H1 (cell line): ENCODE data around the gene MAPK8. TPM values are rescaled to one million over a fixed set of nuclear protein-coding genes. Genes with fewer than 3 reads are reported as not detected.

Experiments used
- KDM4A ChIP-seq: IDR thresholded peaks from one replicate; pipeline ENCODE4 v1.7.1; 2012; ENCODE audit warnings: low read depth, mild to moderate bottlenecking, moderate library complexity, low read length, inconsistent platforms; ENCODE audit not compliant: severe bottlenecking
- RFX5 ChIP-seq: IDR thresholded peaks from 2 replicates; pipeline ENCODE4 v1.6.1; 2011; ENCODE audit warnings: low read depth, low read length, improper control_type of control experiment, borderline replicate concordance
- RNF2 ChIP-seq: fragments of 200-900, 300-1000 bp; sonication (generic); IDR thresholded peaks from 2 replicates; pipeline ENCODE4 v1.7.1; 2016; ENCODE audit warnings: borderline replicate concordance, low read depth, mild to moderate bottlenecking, antibody characterized with exemption, low read length; ENCODE audit not compliant: poor library complexity, severe bottlenecking; ENCODE audit errors: missing control alignments
- RXRA ChIP-seq: IDR thresholded peaks from 2 replicates; pipeline ENCODE4 v1.6.1; 2011; ENCODE audit warnings: low read depth, mild to moderate bottlenecking, low read length, moderate library complexity; ENCODE audit not compliant: insufficient read depth
- SIRT6 ChIP-seq: IDR thresholded peaks from one replicate; pipeline ENCODE4 v1.7.1; 2012; ENCODE audit warnings: low read length, inconsistent platforms
- SP1 ChIP-seq: IDR thresholded peaks from 2 replicates; pipeline ENCODE4 v1.6.1; 2011; ENCODE audit warnings: low read depth, low read length
- TCF12 ChIP-seq: IDR thresholded peaks from 2 replicates; pipeline ENCODE4 v1.6.1; 2011; ENCODE audit warnings: low read depth, mild to moderate bottlenecking, low read length
- TEAD4 ChIP-seq: IDR thresholded peaks from 2 replicates; pipeline ENCODE4 v1.6.1; 2012; ENCODE audit warnings: low read depth, low read length, inconsistent platforms, mixed read lengths
- ZNF274 ChIP-seq: IDR thresholded peaks from 2 replicates; pipeline ENCODE4 v1.7.0; 2012; ENCODE audit warnings: low read length, borderline replicate concordance; ENCODE audit errors: extremely low read depth
- polyA plus RNA-seq, 7 experiments: library from polyadenylated mRNA; depleted of rRNA in 3 of 7; stranded (reverse) in 5 of 7; unstranded in 2 of 7; fragments of >200 nt in 5 of 7; fragments of 200-250 nt in 2 of 7; gene quantifications; 1 replicate in 5 of 7; 2 replicates in 1 of 7; 4 replicates in 1 of 7; pipeline versions ENCODE4 v1.2.1 to v1.2.3, GENCODE V29; 2011 to 2013; ENCODE audit warnings: missing spikeins in 2 of 7, mixed read lengths in 2 of 7
- total RNA-seq: library from RNA; stranded (reverse); fragmentation: NEBNext Ultra II Directional; extraction: Animal tissue kit (Norgen Biotek cat#: 25700); gene quantifications from 2 replicates; pipeline ENCODE4 v1.2.1, GENCODE V29; 2021

MAPK8 gene
- total and polyA plus RNA-seq, 2 of the 8 experiments (the other 6 are each of a cell fraction or from before 2014, with no cell fraction given), result 23.3 to 71.3 TPM

GRCh38 chr10:48299692-48300091 lies 6.8 kb upstream of the MAPK8 start (continued):
- no peak for TF ChIP-seq TCF12
- TF ChIP-seq RXRA, result no peak
- no peak for TF ChIP-seq ZNF274
- no peak for TF ChIP-seq RFX5
- TF ChIP-seq RNF2, result no peak
- TF ChIP-seq KDM4A, result no peak
- TF ChIP-seq TEAD4, result no peak
- TF ChIP-seq SP1, result no peak
- TF ChIP-seq SIRT6, result no peak
- TF ChIP-seq, all 59 proteins: peak for 0
